ENCODE measurements around the gene C17orf107.
"Not testable (repeated sequence)": the region's sequence is repeated elsewhere in the genome, so short reads cannot be mapped to it uniquely, and the experiment has no call there.

The C17orf107 gene

GRCh38 chr17:4919511-4920047, 20.2 kb downstream of the C17orf107 start:
- Histone ChIP-seq H3K9me2 (ENCODE audit: low read depth, low read length) (no peaks in the 10 kb centered on the region), H3K27me3 (ENCODE audit: insufficient read depth, low read length) (no peaks in the 10 kb centered on the region), H3K4me2 (ENCODE audit: low read length) (no peak overlapping the region), H3K4me3 (ENCODE audit: low read depth, low read length, poor library complexity, severe bottlenecking) (no peak overlapping the region), H3K9me3 (ENCODE audit: low read length) (no peaks in the 10 kb centered on the region), H3K9ac (ENCODE audit: low read length) (no peak overlapping the region), H3K27ac (ENCODE audit: low read depth, low read length, poor library complexity, severe bottlenecking) (no peak overlapping the region), H4K20me1 (ENCODE audit: insufficient read depth, low read length) (no peaks in the 10 kb centered on the region), H3K79me2 (ENCODE audit: insufficient read depth, low read length) (no peaks in the 10 kb centered on the region), H3K4me1 (ENCODE audit: insufficient read depth, low read length, severe bottlenecking) (no peaks in the 10 kb centered on the region), H3K36me3 (ENCODE audit: insufficient read depth, low read length) (no peaks in the 10 kb centered on the region), H2AFZ (ENCODE audit: low read length) (no peak overlapping the region), H3F3A (ENCODE audit: insufficient read depth, low read length) (no peaks in the 10 kb centered on the region)
- TF ChIP-seq CTCF (IDR thresholded peaks at IDR 0.05; ENCODE audit: low read length) (no peak), EZH2 (IDR thresholded peaks at IDR 0.05; ENCODE audit: borderline replicate concordance, low read length) (no peak)

GRCh38 chr17:4920351-4921048, 21.2 kb downstream of the C17orf107 start:
- no peak overlapping the region for H2AFZ ChIP-seq (ENCODE audit: low read length)
- no peaks in the 10 kb centered on the region for H4K20me1 ChIP-seq (ENCODE audit: insufficient read depth, low read length)
- H3K9ac ChIP-seq (ENCODE audit: low read length), result no peak overlapping the region
- no peaks in the 10 kb centered on the region for H3K4me1 ChIP-seq (ENCODE audit: insufficient read depth, low read length, severe bottlenecking)
- no peaks in the 10 kb centered on the region for H3K27me3 ChIP-seq (ENCODE audit: insufficient read depth, low read length)
- no peak overlapping the region for H3K4me2 ChIP-seq (ENCODE audit: low read length)
- H3K9me2 ChIP-seq (ENCODE audit: low read depth, low read length), result no peaks in the 10 kb centered on the region
- H3K36me3 ChIP-seq (ENCODE audit: insufficient read depth, low read length), result no peaks in the 10 kb centered on the region
- H3K79me2 ChIP-seq (ENCODE audit: insufficient read depth, low read length), result no peaks in the 10 kb centered on the region
- no peaks in the 10 kb centered on the region for H3K9me3 ChIP-seq (ENCODE audit: low read length)
- TF ChIP-seq CTCF (IDR thresholded peaks at IDR 0.05; ENCODE audit: low read length) (no peak), EZH2 (IDR thresholded peaks at IDR 0.05; ENCODE audit: borderline replicate concordance, low read length) (no peak)
- no peak overlapping the region for H3K4me3 ChIP-seq (ENCODE audit: low read depth, low read length, poor library complexity, severe bottlenecking)
- no peaks in the 10 kb centered on the region for H3F3A ChIP-seq (ENCODE audit: insufficient read depth, low read length)
- no peak overlapping the region for H3K27ac ChIP-seq (ENCODE audit: low read depth, low read length, poor library complexity, severe bottlenecking)

- TF ChIP-seq EZH2 (IDR thresholded peaks at IDR 0.05; ENCODE audit: borderline replicate concordance, low read length) (no peak), CTCF (IDR thresholded peaks at IDR 0.05; ENCODE audit: low read length) (no peak)
- H3K27ac ChIP-seq (ENCODE audit: low read depth, low read length, poor library complexity, severe bottlenecking), result no peak overlapping the region
- no peaks in the 10 kb centered on the region for H3F3A ChIP-seq (ENCODE audit: insufficient read depth, low read length)
- H3K4me3 ChIP-seq (ENCODE audit: low read depth, low read length, poor library complexity, severe bottlenecking), result no peak overlapping the region
- no peaks in the 10 kb centered on the region for H3K36me3 ChIP-seq (ENCODE audit: insufficient read depth, low read length)
- no peaks in the 10 kb centered on the region for H3K79me2 ChIP-seq (ENCODE audit: insufficient read depth, low read length)
- H3K4me1 ChIP-seq (ENCODE audit: insufficient read depth, low read length, severe bottlenecking), result no peaks in the 10 kb centered on the region
- H2AFZ ChIP-seq (ENCODE audit: low read length), result no peak overlapping the region
- H4K20me1 ChIP-seq (ENCODE audit: insufficient read depth, low read length), result no peaks in the 10 kb centered on the region
- H3K9me2 ChIP-seq (ENCODE audit: low read depth, low read length), result no peaks in the 10 kb centered on the region
- no peaks in the 10 kb centered on the region for H3K9me3 ChIP-seq (ENCODE audit: low read length)
- no peak overlapping the region for H3K4me2 ChIP-seq (ENCODE audit: low read length)
- H3K9ac ChIP-seq (ENCODE audit: low read length), result no peak overlapping the region
- H3K27me3 ChIP-seq (ENCODE audit: insufficient read depth, low read length), result no peaks in the 10 kb centered on the region
Measured at GRCh38 chr17:4921320-4921719, 22.0 kb downstream of the C17orf107 start.

GRCh38 chr17:4926577-4927335, 27.4 kb downstream of the C17orf107 start:
- not testable (repeated sequence) for H3K4me2 ChIP-seq (ENCODE audit: low read length); H4K20me1 ChIP-seq (ENCODE audit: insufficient read depth, low read length); H3K4me3 ChIP-seq (ENCODE audit: low read depth, low read length, poor library complexity, severe bottlenecking); H3K9ac ChIP-seq (ENCODE audit: low read length); H3K27me3 ChIP-seq (ENCODE audit: insufficient read depth, low read length); H3K27ac ChIP-seq (ENCODE audit: low read depth, low read length, poor library complexity, severe bottlenecking); H3K36me3 ChIP-seq (ENCODE audit: insufficient read depth, low read length); H3F3A ChIP-seq (ENCODE audit: insufficient read depth, low read length); H3K79me2 ChIP-seq (ENCODE audit: insufficient read depth, low read length); H2AFZ ChIP-seq (ENCODE audit: low read length); H3K9me3 ChIP-seq (ENCODE audit: low read length); H3K4me1 ChIP-seq (ENCODE audit: insufficient read depth, low read length, severe bottlenecking); H3K9me2 ChIP-seq (ENCODE audit: low read depth, low read length)
